ENCODE results near the gene GRM8. TPM values are rescaled to one million over a fixed set of nuclear protein-coding genes. Genes with fewer than 3 reads are reported as not detected.
A peak's percentile ranks its signal among the peaks of the same experiment; 100 is the strongest.

Gene GRM8
- total RNA-seq, 3 donors from 2014 or later: not detected

DNA sequence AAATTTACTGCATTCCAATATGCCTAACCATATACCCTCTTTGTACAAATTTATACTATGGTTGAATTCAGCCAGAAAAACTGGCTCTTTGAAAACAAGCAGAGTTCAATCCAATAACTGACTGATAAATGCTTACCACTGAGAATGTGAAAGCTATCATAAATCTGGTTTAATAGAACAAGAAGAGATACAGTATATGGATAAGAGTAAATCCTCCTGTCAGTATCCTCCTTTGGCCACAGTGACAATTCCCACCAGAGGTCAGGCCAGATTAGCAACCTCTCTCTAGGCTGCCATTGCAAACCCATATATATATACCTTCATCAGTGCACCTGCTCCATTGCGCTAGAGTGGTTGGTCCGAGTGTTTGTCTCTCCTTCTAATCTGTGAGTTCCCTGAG lies 647.2 kb downstream of the GRM8 start:
- no peak overlapping the region for H3K4me3 ChIP-seq
- no peak for TF ChIP-seq POLR2AphosphoS5 (IDR thresholded peaks at IDR 0.05)
- TF ChIP-seq POLR2A (IDR thresholded peaks at IDR 0.05): no peak
- no peak for TF ChIP-seq CTCF (IDR thresholded peaks at IDR 0.05)

DNA sequence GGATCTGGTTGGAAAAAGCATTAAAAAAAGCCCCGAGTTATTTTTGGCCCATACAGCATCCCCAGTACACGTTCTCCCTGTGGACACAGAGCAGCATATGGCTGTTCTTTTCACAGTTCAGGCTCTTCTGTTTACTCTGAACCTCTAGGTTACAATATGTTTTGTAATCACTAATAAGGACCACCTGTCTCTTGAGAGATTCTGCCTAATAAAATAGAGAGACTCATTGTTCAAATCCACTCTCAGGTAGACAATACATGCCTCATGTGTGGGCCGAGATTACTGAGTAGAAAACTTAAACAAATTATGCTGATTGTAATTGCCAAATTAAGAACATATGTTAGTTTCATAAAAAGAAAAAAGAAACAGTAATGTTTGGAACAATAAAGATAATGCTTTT lies 647.7 kb downstream of the GRM8 start:
- Histone ChIP-seq H3K27me3 (no peaks in the 10 kb centered on the region), H3K36me3 (no peaks in the 10 kb centered on the region), H3K4me3 (no peak overlapping the region), H3K9me3 (no peaks in the 10 kb centered on the region), H3K27ac (no peak overlapping the region), H3K4me1 (no peaks in the 10 kb centered on the region)
- intact Hi-C loops (cut with DNase I; ENCODE audit: low total_unique reads): no loop called here
- no peak for DNase-seq (ENCODE audit: low spot score in 2 of 2)
- no peak for TF ChIP-seq POLR2A (IDR thresholded peaks at IDR 0.05)
- no peak for TF ChIP-seq CTCF (IDR thresholded peaks at IDR 0.05)
- TF ChIP-seq POLR2AphosphoS5 (IDR thresholded peaks at IDR 0.05): no peak

More for the DNA sequence above, 647.2 kb downstream of the GRM8 start:
- no peaks in the 10 kb centered on the region for H3K9me3 ChIP-seq
- intact Hi-C loops (cut with DNase I; ENCODE audit: low total_unique reads): no loop called here
- no peaks in the 10 kb centered on the region for H3K36me3 ChIP-seq
- DNase-seq (ENCODE audit: low spot score in 2 of 2): no peak
- H3K27me3 ChIP-seq: no peaks in the 10 kb centered on the region
- no peak overlapping the region for H3K27ac ChIP-seq
- no peaks in the 10 kb centered on the region for H3K4me1 ChIP-seq

DNA sequence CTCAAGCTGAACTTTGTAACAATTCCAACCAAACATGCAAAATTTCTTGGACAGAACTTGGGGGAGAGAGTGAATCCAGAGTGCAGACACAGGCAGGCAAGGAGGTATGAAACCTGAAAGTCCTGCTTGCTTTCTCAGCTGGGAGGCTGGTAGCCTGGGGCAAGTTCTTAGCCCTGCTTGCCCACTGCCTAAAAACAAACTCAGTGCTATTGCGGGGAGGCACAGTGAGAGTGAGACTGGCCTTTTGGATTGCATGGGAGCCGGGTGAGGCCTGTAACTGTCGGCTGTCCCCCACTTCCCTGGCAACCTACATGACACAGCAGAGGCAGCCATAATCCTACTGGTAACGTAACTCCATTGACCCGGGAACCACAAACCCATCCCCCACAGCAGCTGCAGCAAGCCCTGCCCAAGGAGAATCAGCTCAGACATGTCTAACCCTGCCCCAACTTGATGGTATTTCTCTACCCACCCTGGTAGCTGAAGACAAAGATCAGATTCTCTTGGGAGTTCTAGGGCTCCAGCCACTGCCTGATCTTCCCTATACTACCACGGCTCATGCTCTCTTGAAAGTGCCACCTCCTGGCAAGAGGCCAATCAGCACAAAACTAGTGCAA lies 663.6 kb downstream of the GRM8 start:
- intact Hi-C loops (cut with DNase I; ENCODE audit: low total_unique reads): no loop called here

DNA sequence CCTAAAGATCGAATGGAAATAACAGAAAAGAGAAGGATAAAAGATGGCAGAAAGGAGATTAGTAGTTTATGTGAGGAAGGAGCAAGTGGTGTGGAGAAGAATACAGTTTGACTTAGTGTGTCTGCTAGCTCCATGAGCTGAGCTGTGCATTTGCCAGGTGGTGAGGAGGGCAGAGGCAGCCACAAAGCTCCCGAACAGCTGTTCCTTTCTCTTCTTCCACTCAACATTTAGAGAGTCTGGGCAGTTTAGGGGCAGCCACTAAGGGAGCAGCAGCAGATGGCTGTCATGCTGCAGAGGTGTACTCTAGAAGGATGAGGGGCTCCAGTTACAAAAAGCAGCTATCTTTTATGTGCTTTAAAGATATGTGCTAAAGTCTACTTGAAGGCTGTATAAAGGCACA lies 674.4 kb downstream of the GRM8 start:
- H3K36me3 ChIP-seq: no peaks in the 10 kb centered on the region
- H3K27ac ChIP-seq: no peak overlapping the region
- no peaks in the 10 kb centered on the region for H3K4me1 ChIP-seq
- intact Hi-C loops (cut with DNase I; ENCODE audit: low total_unique reads): no loop called here
- no peaks in the 10 kb centered on the region for H3K27me3 ChIP-seq
- no peaks in the 10 kb centered on the region for H3K9me3 ChIP-seq
- no peak for DNase-seq (ENCODE audit: low spot score in 2 of 2)
- H3K4me3 ChIP-seq: no peak overlapping the region
- no peak for TF ChIP-seq POLR2AphosphoS5 (IDR thresholded peaks at IDR 0.05)
- TF ChIP-seq CTCF (IDR thresholded peaks at IDR 0.05): no peak
- no peak for TF ChIP-seq POLR2A (IDR thresholded peaks at IDR 0.05)

More for the DNA sequence above, 663.6 kb downstream of the GRM8 start:
- H3K27me3 ChIP-seq: no peaks in the 10 kb centered on the region
- no peaks in the 10 kb centered on the region for H3K36me3 ChIP-seq
- H3K27ac ChIP-seq: no peak overlapping the region
- no peak for TF ChIP-seq POLR2A (IDR thresholded peaks at IDR 0.05)
- no peak for TF ChIP-seq CTCF (IDR thresholded peaks at IDR 0.05)
- TF ChIP-seq POLR2AphosphoS5 (IDR thresholded peaks at IDR 0.05): no peak
- H3K9me3 ChIP-seq: peaks cover 4 to 19% of the 10 kb centered on the region in 2 donors
- H3K4me3 ChIP-seq: no peak overlapping the region
- no peaks in the 10 kb centered on the region for H3K4me1 ChIP-seq
- DNase-seq (ENCODE audit: low spot score in 2 of 2): no peak

DNA sequence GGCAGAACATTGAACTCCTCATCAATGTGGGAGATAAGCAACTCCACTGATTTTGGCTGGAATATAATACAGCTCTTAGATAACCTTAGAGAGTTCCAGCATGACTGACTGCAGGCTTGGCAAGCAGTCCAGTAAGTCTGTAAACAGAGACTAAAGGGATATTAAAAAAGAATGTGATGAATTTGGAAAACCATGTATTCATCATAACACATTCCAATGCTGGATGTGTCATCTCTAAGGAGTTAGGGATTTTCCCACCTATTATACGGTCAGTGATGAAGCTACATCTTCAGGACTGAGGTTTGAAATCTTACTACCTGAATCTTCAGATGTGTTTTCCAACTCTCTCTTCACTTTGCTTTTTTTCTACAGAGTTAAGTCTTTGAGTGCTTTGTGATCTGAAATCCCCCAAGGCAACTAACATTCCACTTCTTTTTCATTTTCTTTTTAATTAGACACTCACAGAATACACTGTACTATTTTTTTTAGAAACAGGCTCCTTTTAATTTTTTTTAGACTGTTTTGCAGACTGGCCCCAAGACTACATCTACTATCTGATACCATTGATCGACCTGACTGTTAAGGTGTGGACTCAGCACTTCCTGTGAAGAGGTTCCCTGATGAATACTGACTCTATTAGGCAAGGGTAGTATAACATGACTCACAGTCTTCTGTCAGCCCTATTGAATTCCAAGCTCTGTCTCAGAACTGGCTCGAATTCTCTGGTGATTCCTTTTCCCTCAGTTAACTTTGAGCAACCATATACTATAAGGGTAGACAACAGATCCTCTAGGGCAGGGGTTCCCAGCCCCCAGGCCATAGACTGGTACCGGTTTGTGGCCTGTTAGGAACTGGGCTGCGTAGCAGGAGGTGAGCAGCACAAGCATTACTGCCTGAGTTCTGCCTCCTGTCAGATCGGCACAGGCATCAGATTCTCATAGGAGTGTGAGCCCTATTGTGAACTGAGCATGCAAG lies 678.2 kb downstream of the GRM8 start:
- no peak for DNase-seq (ENCODE audit: low spot score in 2 of 2)
- Histone ChIP-seq H3K4me1 (no peaks in the 10 kb centered on the region), H3K27me3 (no peaks in the 10 kb centered on the region), H3K4me3 (no peak overlapping the region), H3K9me3 (no peaks in the 10 kb centered on the region), H3K36me3 (no peaks in the 10 kb centered on the region), H3K27ac (peak overlapping the region in 1 of 2 donors; percentile 69)
- intact Hi-C loops (cut with DNase I; ENCODE audit: low total_unique reads): no loop called here
- TF ChIP-seq POLR2AphosphoS5 (IDR thresholded peaks at IDR 0.05) (no peak), CTCF (IDR thresholded peaks at IDR 0.05) (no peak), POLR2A (IDR thresholded peaks at IDR 0.05) (no peak)

Data from breast epithelium (tissue), 4 donors.